HG03565 (cell line): ENCODE results near the gene TNFAIP8L1.

ENCODE experiments used
- ATAC-seq: cut with Tn5 transposase; IDR thresholded peaks from one replicate; pipeline ENCODE4 v1.9.1; 2021; ENCODE audit warnings: mild to moderate bottlenecking, moderate library complexity; ENCODE audit not compliant: unreplicated experiment

TNFAIP8L1 gene

DNA sequence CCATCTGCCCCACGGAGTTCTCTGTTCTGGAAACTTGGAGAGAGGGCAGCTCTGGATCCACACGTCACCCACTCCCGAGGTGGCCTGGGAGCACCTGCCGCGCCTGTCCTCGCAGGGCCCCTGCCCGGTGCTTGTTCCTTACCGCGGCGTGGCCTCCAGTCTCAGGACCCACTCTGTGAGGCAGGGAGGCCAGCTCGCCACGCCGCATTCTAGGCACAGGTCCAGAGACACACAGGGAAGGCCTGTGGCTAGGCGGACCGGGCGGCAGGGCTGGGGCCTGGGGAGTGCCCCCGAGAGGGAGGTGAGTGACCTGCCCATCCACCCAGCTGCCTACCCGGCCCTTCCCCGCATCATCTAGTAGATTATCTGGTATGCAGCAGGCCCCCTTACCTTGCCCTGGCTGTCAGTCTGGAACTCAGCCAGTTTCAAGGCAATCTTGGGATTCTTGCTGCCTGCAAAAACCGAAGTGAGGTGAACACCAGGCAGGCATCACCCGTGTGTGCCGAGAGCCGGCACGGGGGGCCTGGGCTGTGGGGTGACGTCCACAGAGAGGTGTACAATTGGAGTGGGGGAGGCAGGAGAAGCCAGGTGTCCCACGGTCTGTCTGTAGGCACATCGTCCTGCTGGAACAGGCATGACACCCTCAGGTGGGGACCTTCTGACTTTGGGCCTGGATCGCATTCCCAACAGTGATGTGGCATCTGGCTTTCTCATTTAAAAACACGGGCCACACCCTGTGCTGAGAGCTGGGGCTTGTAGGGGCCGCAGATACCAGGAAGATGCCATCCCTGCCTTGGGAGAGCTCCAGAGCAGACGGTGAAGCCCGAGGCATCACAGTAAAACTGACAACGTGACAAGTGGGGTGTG lies 60.7 kb downstream of the TNFAIP8L1 start:
- no peak for ATAC-seq

- ATAC-seq = no peak
Observed at GRCh38 chr19:4700693-4700970, 61.3 kb downstream of the TNFAIP8L1 start.

DNA sequence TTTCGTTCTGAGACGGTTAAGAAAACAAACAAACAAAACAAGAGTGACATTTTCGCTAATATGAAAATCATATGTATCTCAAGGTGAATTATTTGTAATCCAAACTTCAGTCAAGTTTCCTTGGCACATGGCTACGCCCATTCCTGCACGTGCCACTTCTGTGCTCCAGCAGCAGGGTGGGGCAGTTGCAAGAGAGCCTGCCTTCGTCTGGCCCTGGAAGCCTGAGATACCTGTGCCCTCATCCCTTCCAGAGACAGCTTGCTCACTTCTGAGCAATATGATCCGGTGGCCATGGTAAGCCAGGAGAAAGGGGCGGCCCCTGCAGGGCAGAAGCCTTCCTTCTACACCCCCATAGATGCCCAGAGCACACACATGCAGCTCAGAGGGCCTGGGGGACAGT lies 62.2 kb downstream of the TNFAIP8L1 start:
- no peak for ATAC-seq

DNA sequence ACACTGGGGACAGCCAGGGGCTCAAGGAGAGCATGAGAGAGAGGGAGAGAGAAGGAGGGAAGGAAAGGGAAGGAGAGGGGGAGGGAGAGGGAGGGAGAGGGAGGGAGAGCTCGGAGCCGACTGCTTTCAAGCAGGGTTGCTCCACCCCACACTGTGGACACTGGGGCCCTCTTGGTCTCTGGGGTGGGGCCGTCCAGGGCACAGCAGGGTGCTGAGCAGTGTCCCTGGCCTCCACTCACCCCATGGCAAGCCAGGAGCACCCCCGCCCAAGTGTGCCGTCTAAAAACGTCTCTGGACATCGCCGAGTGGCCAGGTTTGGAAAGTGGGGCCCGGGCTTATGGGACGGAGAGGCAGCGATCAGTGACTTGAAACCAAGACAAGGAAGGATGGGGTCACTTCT lies 63.4 kb downstream of the TNFAIP8L1 start:
- ATAC-seq = no peak

- no peak for ATAC-seq
Observed at GRCh38 chr19:4703671-4704316, 64.5 kb downstream of the TNFAIP8L1 start.

DNA sequence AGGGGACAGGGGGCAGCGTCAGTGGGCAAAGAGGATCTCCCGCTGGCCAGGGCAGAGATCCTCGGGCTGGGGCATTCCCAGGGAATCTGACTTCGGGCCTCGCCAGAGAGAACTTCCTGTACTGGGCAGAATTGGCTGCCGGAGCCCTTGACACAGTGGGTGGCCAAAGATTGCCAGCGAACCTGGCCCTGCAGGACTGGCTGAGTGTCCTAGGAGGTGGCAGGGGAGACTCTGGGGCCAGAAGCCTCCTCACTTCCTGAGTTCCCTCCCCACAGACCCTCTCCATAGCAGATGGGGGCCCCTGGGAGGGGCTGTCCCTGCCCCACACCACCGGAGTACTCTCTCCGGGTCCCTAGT lies 65.0 kb downstream of the TNFAIP8L1 start:
- no peak for ATAC-seq
